ENCODE measurements around the gene WDR55. TPM values are rescaled to one million over a fixed set of nuclear protein-coding genes. Genes with fewer than 3 reads are reported as not detected.

Gene WDR55
- total and polyA plus RNA-seq, 2 of the 8 experiments (the other 6 are each of a cell fraction or from before 2014, with no cell fraction given) = 15.3 to 22.7 TPM

DNA sequence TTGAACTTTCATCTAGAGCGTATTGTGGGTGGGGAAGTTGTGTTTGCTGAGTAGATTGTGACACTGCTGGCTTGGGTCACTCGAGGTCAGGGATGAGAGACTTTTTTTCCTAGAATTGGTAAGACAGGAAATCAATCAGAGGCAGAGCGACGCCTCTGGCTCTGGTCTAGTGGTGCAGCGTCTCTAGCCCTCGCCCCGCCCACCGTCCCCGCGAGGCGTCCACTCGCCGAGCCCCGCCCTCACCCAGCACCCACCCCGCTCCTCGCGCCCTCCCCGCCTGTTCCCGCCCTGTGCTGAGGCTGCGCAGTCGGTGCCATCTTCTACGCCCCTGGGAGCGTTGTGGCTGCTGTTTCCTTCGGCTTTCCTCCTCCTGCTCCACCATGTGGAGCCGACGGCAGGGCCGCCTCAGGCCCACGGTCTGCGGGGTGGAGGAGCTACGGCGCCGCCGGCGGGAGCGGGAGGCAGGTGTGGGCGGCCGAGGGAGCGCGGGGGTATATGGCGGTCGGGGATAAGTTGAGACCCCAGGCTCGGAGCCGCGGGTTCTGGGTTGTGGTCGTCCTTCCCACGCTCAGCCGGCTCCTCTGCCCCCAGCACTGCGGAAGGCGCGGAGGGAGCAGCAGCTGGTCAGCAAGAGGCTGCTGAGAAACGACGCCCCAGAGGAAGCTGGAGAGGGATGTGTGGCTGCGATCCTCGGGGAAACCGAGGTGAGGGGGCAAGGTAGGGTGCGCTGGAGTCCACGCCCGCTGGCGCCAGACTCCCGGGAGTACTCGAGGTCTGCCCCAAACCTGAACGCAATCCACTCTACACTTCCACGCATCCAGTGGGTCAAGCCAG is 25.3 kb upstream of the WDR55 start, which contains the start of gene TMCO6 (continued):
- TF ChIP-seq, protein P1, sequence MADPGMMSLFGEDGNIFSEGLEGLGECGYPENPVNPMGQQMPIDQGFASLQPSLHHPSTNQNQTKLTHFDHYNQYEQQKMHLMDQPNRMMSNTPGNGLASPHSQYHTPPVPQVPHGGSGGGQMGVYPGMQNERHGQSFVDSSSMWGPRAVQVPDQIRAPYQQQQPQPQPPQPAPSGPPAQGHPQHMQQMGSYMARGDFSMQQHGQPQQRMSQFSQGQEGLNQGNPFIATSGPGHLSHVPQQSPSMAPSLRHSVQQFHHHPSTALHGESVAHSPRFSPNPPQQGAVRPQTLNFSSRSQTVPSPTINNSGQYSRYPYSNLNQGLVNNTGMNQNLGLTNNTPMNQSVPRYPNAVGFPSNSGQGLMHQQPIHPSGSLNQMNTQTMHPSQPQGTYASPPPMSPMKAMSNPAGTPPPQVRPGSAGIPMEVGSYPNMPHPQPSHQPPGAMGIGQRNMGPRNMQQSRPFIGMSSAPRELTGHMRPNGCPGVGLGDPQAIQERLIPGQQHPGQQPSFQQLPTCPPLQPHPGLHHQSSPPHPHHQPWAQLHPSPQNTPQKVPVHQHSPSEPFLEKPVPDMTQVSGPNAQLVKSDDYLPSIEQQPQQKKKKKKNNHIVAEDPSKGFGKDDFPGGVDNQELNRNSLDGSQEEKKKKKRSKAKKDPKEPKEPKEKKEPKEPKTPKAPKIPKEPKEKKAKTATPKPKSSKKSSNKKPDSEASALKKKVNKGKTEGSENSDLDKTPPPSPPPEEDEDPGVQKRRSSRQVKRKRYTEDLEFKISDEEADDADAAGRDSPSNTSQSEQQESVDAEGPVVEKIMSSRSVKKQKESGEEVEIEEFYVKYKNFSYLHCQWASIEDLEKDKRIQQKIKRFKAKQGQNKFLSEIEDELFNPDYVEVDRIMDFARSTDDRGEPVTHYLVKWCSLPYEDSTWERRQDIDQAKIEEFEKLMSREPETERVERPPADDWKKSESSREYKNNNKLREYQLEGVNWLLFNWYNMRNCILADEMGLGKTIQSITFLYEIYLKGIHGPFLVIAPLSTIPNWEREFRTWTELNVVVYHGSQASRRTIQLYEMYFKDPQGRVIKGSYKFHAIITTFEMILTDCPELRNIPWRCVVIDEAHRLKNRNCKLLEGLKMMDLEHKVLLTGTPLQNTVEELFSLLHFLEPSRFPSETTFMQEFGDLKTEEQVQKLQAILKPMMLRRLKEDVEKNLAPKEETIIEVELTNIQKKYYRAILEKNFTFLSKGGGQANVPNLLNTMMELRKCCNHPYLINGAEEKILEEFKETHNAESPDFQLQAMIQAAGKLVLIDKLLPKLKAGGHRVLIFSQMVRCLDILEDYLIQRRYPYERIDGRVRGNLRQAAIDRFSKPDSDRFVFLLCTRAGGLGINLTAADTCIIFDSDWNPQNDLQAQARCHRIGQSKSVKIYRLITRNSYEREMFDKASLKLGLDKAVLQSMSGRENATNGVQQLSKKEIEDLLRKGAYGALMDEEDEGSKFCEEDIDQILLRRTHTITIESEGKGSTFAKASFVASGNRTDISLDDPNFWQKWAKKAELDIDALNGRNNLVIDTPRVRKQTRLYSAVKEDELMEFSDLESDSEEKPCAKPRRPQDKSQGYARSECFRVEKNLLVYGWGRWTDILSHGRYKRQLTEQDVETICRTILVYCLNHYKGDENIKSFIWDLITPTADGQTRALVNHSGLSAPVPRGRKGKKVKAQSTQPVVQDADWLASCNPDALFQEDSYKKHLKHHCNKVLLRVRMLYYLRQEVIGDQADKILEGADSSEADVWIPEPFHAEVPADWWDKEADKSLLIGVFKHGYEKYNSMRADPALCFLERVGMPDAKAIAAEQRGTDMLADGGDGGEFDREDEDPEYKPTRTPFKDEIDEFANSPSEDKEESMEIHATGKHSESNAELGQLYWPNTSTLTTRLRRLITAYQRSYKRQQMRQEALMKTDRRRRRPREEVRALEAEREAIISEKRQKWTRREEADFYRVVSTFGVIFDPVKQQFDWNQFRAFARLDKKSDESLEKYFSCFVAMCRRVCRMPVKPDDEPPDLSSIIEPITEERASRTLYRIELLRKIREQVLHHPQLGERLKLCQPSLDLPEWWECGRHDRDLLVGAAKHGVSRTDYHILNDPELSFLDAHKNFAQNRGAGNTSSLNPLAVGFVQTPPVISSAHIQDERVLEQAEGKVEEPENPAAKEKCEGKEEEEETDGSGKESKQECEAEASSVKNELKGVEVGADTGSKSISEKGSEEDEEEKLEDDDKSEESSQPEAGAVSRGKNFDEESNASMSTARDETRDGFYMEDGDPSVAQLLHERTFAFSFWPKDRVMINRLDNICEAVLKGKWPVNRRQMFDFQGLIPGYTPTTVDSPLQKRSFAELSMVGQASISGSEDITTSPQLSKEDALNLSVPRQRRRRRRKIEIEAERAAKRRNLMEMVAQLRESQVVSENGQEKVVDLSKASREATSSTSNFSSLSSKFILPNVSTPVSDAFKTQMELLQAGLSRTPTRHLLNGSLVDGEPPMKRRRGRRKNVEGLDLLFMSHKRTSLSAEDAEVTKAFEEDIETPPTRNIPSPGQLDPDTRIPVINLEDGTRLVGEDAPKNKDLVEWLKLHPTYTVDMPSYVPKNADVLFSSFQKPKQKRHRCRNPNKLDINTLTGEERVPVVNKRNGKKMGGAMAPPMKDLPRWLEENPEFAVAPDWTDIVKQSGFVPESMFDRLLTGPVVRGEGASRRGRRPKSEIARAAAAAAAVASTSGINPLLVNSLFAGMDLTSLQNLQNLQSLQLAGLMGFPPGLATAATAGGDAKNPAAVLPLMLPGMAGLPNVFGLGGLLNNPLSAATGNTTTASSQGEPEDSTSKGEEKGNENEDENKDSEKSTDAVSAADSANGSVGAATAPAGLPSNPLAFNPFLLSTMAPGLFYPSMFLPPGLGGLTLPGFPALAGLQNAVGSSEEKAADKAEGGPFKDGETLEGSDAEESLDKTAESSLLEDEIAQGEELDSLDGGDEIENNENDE (IDR thresholded peaks at IDR 0.05; ENCODE audit: insufficient replicate concordance, low read length) = no peak
- peak; percentile 63; the same call in 1 of the 2 replicates for TF ChIP-seq BACH1 (IDR thresholded peaks at IDR 0.05; ENCODE audit: low read length)
- no peak for TF ChIP-seq CBX5 (IDR thresholded peaks at IDR 0.05; ENCODE audit: low read depth, low read length)
- no peak for TF ChIP-seq JUN (IDR thresholded peaks at IDR 0.05; ENCODE audit: low read depth, low read length)
- TF ChIP-seq NRF1 (IDR thresholded peaks at IDR 0.05; ENCODE audit: low read depth, low read length) = peak; percentile 44
- TF ChIP-seq ATF2 (IDR thresholded peaks at IDR 0.05; ENCODE audit: low read length) = no peak
- peak; percentile 71 for TF ChIP-seq ASH2L (IDR thresholded peaks at IDR 0.05; ENCODE audit: low read length)
- no peak for TF ChIP-seq CBX8 (IDR thresholded peaks at IDR 0.05; ENCODE audit: borderline replicate concordance, low read depth, low read length)

Data from H1 (cell line).